ENCODE data around the gene RTL5. TPM values are rescaled to one million over a fixed set of nuclear protein-coding genes. Genes with fewer than 3 reads are reported as not detected.

RTL5 gene
- total and polyA plus RNA-seq, 2 experiments from 2014 or later = 0.31 to 0.94 TPM

GRCh38 chrX:72127332-72127731, 4.4 kb downstream of the RTL5 start:
- Histone ChIP-seq H3F3A (replicated peaks; ENCODE audit: low read depth) (no peaks in the 10 kb centered on the region), H4K20me1 (replicated peaks; ENCODE audit: insufficient read depth) (no peaks in the 10 kb centered on the region), H3K27me3 (ENCODE audit: insufficient read depth) (peaks cover 36% of the 10 kb centered on the region), H3K36me3 (ENCODE audit: insufficient read depth) (no peaks in the 10 kb centered on the region), H3K9me2 (ENCODE audit: insufficient read depth) (no peaks in the 10 kb centered on the region), H3K79me2 (replicated peaks; ENCODE audit: insufficient read depth) (no peaks in the 10 kb centered on the region), H2AFZ (no peak overlapping the region), H3K4me1 (ENCODE audit: insufficient read depth) (peaks cover 9% of the 10 kb centered on the region), H3K4me2 (no peak overlapping the region), H3K4me3 (no peak overlapping the region), H3K27ac (ENCODE audit: low read depth) (no peak overlapping the region)
- TF ChIP-seq ZNF331 (CRISPR knock-in tag; IDR thresholded peaks at IDR 0.05; ENCODE audit: low read depth) (no peak), ZNF462 (CRISPR knock-in tag; IDR thresholded peaks at IDR 0.05) (no peak), NANOG (IDR thresholded peaks at IDR 0.05; ENCODE audit: borderline replicate concordance) (no peak), CTCF (conservative IDR thresholded peaks at IDR 0.05; ENCODE audit: low read depth in 2 of 2) (no peak), EZH2 (IDR thresholded peaks at IDR 0.05; ENCODE audit: low read depth, unreplicated experiment) (no peak), ETS1 (IDR thresholded peaks at IDR 0.05) (no peak), JUNB (IDR thresholded peaks at IDR 0.05; ENCODE audit: unreplicated experiment) (no peak), ZNF114 (CRISPR knock-in tag; IDR thresholded peaks at IDR 0.05) (no peak), STAT1 (IDR thresholded peaks at IDR 0.05; ENCODE audit: unreplicated experiment) (no peak), POLR2AphosphoS5 (IDR thresholded peaks at IDR 0.05; ENCODE audit: low read depth) (no peak), REST (IDR thresholded peaks at IDR 0.05; ENCODE audit: unreplicated experiment) (no peak), EZH2phosphoT487 (IDR thresholded peaks at IDR 0.05; ENCODE audit: unreplicated experiment) (no peak), CREB1 (CRISPR knock-in tag; IDR thresholded peaks at IDR 0.05; ENCODE audit: low read depth) (no peak)
- no peak overlapping the region for H3K27ac Mint-ChIP-seq
- no peak for ATAC-seq
- peaks cover 25% of the 10 kb centered on the region for H3K36me3 Mint-ChIP-seq (ENCODE audit: low read depth)
- peaks cover 52% of the 10 kb centered on the region for H3K4me1 Mint-ChIP-seq
- DNase-seq (ENCODE audit: low spot score) = no peak
- peaks cover 17% of the 10 kb centered on the region for H3K9me3 Mint-ChIP-seq
- no peak overlapping the region for H3K4me3 Mint-ChIP-seq
- peaks cover 41% of the 10 kb centered on the region for H3K27me3 Mint-ChIP-seq (ENCODE audit: insufficient read depth, low read depth, poor library complexity)

All from GM23338 (cell line).